ENCODE data around the gene MDM1.
A peak's percentile ranks its signal among the peaks of the same experiment; 100 is the strongest.

The MDM1 gene

DNA sequence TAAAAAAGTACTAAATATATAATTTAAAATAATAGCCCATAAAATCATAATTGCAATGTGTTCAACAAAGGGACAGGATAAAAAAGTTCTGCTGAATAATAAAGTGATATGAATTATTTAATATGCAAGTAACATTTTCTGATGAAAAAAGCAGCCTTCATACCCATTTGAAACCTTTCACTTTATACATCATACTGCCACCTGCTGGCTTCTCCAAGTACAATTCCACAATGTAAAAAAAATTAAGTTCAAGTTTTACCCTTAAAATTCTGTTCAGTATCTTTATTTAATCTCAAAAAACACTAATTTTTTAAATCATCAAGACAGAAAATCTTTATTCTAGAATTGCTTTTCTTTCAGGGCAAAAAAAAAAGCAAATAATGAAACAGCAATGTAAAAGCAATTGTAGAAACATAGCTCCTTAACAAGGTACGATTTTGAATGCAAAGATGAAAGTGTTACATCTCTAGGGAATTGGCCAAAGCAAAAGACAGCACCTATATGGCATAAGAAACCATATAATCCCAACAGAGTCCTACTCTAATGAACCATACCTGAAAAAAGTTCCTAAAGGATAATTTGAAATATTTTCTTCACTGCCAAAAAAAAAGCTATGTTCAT is 15.0 kb downstream of the MDM1 start:
- peak; percentile 100 for FAIRE-seq

GRCh38 chr12:68310370-68310769 is 21.8 kb downstream of the MDM1 start:
- FAIRE-seq: no peak

GRCh38 chr12:68306564-68306963 is 25.6 kb downstream of the MDM1 start:
- no peak for FAIRE-seq

- FAIRE-seq: no peak
Measured at GRCh38 chr12:68305278-68305677, 26.9 kb downstream of the MDM1 start.

GRCh38 chr12:68304626-68305025 is 27.5 kb downstream of the MDM1 start:
- FAIRE-seq: no peak

DNA sequence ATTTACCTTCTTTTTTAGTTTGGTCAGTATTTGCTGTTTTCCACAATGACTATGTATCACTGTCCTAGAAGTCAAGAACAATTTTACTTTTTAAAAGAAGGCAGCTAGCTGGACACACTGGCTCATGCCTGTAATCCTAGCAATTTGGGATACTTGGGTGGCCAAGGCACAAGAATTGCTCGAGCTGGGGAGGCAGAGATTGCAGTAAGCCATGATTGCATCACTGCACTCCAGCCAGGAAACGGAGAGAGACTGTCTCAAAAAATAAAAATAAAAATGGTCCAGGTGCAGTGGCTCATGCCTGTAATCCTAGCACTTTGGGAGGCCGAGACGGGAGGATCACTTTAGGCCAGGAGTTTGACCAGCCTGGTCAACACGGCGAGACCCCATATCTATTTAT is 28.3 kb downstream of the MDM1 start:
- no peak for FAIRE-seq

GRCh38 chr12:68297929-68298328 is 34.2 kb downstream of the MDM1 start:
- FAIRE-seq: no peak

DNA sequence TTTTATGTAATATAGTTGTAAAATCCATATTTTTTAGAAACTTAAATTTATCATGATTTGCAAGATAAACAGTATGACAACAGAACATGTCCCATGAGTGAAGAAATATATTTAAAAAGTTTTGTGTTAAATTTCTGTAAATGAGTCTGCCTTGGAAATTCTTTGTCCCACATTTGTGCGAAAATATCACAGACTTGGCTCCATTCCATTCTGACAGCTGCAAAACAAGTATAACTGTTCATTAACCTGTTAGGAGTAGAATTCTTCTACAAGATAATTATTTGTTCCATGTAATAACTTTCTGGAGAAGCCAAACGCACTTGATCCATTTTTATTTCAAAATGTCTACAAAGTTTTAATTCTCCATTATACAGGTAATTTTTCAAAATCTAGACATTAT is 37.9 kb downstream of the MDM1 start:
- no peak for FAIRE-seq

GRCh38 chr12:68293347-68293746 is 38.8 kb downstream of the MDM1 start:
- FAIRE-seq: no peak

DNA sequence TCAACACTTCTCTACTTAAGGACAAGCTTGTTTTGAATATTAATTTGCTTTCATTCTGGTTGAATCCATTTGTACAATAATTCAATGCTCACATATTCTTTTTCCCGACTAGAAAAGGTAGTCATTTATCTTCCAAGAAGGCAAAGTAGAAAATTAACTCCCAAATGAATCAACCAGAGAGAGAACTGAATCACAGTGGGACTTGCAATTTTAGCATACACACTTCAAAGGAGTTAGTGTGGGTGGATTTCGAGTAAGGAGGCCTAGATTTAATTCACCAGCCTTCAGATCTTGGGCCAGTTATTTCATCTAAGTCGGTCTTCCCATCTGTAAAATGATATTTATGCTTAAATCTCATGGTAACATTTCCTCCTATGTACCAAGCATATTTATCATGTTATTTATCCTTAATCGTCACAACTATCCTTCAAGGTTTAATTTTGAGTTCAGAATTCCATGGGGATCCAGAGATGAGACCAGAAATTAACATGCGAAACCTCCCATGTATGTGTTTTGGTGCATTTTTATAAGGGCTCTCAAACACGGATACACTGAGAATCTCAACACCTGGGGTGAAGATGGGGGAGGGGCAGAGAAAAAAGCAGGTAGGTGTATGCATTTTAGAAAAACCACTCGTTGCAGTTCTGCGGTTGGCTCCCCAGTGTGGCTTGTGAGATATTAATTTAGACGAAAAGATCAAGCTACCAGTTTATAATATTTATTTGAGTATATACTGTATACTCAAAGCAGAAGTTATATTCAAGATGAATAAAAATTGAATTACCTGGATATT is 39.8 kb downstream of the MDM1 start:
- no peak for FAIRE-seq

DNA sequence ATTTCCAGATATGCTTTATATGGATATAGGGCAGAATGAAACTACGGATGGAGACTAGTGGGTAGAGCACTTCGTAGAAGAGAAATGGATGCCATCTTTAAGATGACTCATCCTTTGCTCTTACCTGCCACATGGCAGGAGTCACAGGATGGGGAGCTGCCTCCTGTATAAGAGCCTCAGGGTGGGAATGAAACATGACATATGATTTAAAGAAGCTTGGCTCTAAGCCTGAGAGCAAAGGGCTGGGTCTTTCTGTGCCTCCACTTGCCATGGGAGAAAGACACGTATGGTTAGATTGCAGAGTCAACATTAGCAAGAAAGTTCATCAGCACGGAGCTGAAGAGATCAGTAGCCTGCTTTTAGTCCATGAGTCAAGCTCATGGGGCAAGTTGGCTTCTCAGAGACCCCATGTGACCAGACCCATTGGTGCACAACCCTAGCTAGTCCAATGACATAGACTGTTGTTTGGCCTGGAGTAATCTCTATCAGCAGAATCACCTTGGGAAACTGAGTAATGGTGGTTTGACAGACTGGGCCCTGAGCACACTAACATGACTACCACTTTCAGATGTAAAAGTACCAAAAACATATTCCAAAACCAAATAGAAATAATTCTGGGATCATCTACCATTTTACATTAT is 40.6 kb downstream of the MDM1 start:
- FAIRE-seq: no peak

GRCh38 chr12:68290126-68290525 is 42.0 kb downstream of the MDM1 start:
- FAIRE-seq: no peak

DNA sequence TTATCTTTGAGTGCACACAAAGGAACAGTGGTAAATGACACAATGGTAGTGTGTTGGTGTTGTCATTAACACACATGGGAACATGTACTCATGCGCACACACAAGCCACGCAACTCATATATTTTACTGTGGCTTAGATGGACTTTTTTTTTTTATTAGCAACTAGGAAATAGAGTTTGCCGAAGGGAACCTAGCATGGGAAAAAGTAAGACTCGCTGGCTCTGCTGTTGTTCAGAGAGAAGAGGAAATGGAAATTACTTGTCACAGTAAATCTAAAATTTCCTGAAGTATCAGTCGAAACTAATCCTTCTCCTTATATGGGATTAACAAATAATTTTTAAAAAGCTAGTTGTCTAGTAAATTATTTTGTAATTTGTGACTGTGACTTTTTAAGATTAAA is 45.1 kb downstream of the MDM1 start:
- no peak for FAIRE-seq

GRCh38 chr12:68286396-68286795 is 45.8 kb downstream of the MDM1 start:
- no peak for FAIRE-seq

- FAIRE-seq: no peak
Measured at GRCh38 chr12:68285541-68285940, 46.6 kb downstream of the MDM1 start.

DNA sequence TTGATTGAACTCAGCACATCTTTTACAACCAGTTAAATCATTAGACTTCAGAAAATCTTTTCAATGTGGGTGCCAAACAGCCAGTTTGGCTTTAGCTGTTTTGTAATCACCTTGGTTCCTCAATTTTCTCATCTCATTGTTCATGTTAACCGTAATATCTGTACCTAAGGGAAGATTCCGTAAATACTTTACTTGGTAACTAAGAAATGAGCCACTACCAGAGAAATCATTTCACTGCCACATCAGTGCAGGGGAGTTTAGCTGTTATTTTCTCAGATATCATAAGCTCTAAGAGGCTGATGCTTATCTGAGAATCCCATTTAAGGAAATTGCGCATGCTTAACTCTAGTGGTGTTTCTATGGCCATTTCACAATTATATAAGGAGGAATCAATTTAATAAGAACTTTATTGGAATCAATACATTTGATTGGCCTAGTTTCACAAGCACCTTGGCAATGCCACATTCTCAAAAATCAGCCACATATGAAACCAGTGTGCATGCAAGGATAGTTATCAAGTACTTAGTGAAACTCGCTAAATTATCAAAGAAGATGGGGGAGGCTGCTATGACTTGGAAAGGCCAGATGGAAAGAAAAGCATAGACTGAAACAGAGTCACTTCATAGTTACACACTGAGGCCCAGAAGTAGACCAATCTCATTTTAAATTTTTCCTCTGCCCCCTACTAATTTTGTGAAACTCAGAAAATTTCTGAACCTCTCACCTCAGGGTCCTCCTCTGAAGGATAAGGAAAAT is 50.7 kb downstream of the MDM1 start:
- FAIRE-seq: no peak

- FAIRE-seq: no peak
Measured at GRCh38 chr12:68280240-68280639, 51.9 kb downstream of the MDM1 start.

- no peak for FAIRE-seq
Measured at GRCh38 chr12:68279227-68280054, 52.7 kb downstream of the MDM1 start.

- no peak for FAIRE-seq
Measured at GRCh38 chr12:68276402-68276930, 55.7 kb downstream of the MDM1 start.

GRCh38 chr12:68272732-68273131 is 59.4 kb downstream of the MDM1 start:
- FAIRE-seq: no peak

DNA sequence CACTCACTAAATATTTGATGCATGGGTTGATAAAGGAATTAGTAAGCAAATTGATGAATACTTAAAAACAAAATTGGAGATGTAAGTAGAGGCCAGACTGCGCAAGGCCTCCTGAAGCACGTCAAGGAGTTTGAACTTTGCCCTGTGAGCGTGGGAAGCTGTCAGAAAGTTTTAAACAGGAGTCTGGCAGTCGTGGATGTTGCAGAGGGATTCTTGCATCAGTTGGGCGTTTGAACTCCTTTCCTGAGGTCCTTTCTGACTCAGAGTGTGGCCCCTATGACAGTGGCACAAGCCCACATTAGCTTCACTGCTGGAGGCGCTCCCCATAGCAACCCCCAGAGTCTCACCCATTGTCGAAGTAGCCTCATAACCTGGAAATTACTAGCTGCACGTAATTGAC is 60.8 kb downstream of the MDM1 start:
- FAIRE-seq: no peak

DNA sequence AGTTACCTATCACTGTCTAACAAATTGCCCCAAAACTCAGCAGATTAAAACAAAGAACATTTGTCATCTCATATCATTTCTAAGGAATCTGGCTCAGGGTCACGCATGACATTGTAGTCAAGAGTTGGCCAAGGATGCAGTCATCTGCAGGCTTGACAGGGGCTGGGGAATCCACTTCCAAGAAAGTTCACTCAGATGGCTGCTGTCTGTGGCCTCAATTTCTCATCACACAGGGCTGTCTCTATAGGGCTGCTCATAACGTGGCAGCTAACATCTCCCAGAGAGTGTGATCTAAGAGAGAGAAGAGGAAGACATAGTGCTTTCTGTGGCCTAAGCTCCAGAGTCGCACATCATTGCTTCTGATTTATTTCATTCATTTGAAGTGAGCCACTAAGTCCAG is 61.8 kb downstream of the MDM1 start:
- FAIRE-seq: no peak
